Endothelial cell of umbilical vein (primary cell): ENCODE results near the gene TRPV6. TPM values are rescaled to one million over a fixed set of nuclear protein-coding genes. Genes with fewer than 3 reads are reported as not detected.

ENCODE experiments used
- BruUV-seq: library from RNA; stranded (reverse); fragments of 400-500 nt; replicated peaks from 2 replicates; lab custom pipeline; 2021; lab: Mats Ljungman, UMichigan
- CTCF ChIA-PET: fragments of 300-600, 350-600 bp; sonication (Branson Sonifier 250); formaldehyde crosslinking; loops from one replicate; lab custom pipeline; 2021; ENCODE audit warnings: antibody characterized with exemption, inconsistent platforms; lab: Charles Lee
- POLR2A ChIA-PET: fragments of 300-600, 350-600 bp; sonication (Branson Sonifier 250); formaldehyde crosslinking; loops from one replicate; lab custom pipeline; 2021; ENCODE audit warnings: antibody characterized with exemption, inconsistent platforms; lab: Charles Lee
- DNase-seq: peaks from one replicate; pipeline ENCODE4 v3.0.0-alpha.2; 2011; ENCODE audit warnings: low read depth, low spot score
- FAIRE-seq: peaks from 2 replicates; lab custom pipeline; 2011; peaks lifted over from hg19 to GRCh38; lab: Jason Lieb, UNC
- H2AFZ ChIP-seq: 2 replicates; pipeline ENCODE4 v1.6.0; 2012; ENCODE audit warnings: low read depth, low read length, control low read depth, inconsistent platforms
- H3K27ac ChIP-seq: 2 replicates; pipeline ENCODE4 v1.5.1; 2011; ENCODE audit warnings: low read depth, mild to moderate bottlenecking, control low read depth, low read length, moderate library complexity; ENCODE audit not compliant: insufficient read depth
- H3K27me3 ChIP-seq, 2 experiments: 2 replicates each; pipeline versions ENCODE4 v1.6.0 to v1.6.1; 2011; ENCODE audit warnings: low read length in 2 of 2, mixed read lengths in 1 of 2; ENCODE audit not compliant: control insufficient read depth in 2 of 2, insufficient read depth in 2 of 2
- H3K36me3 ChIP-seq, 2 experiments: 2 replicates in 1 of 2; 3 replicates in 1 of 2; pipeline ENCODE4 v1.5.1; 2011; ENCODE audit warnings: low read length in 2 of 2, mild to moderate bottlenecking in 1 of 2, moderate library complexity in 1 of 2; ENCODE audit not compliant: control insufficient read depth in 2 of 2, insufficient read depth in 2 of 2; ENCODE audit errors: extremely low read depth in 1 of 2
- H3K4me1 ChIP-seq: 3 replicates; pipeline ENCODE4 v1.5.1; 2011; ENCODE audit warnings: mild to moderate bottlenecking, low read length; ENCODE audit not compliant: control insufficient read depth, insufficient read depth; ENCODE audit errors: extremely low read depth
- H3K4me2 ChIP-seq: 2 replicates; pipeline ENCODE4 v1.6.1; 2011; ENCODE audit warnings: low read length, control low read depth, mixed read lengths; ENCODE audit not compliant: insufficient read depth
- H3K4me3 ChIP-seq, 3 experiments: fragments of 200-600 bp in 1 of 3; sonication (generic), shearing (Covaris generic) in 1 of 3; replicated peaks in 1 of 3; 2 replicates each; pipeline ENCODE4 v1.5.1; 2011 to 2016; ENCODE audit warnings: control low read depth in 3 of 3, low read length in 3 of 3, mild to moderate bottlenecking in 2 of 3, inconsistent platforms in 1 of 3, low read depth in 1 of 3, moderate library complexity in 1 of 3; ENCODE audit not compliant: insufficient read depth in 1 of 3
- H3K79me2 ChIP-seq: 2 replicates; pipeline ENCODE4 v1.6.0; 2012; ENCODE audit warnings: low read length, inconsistent platforms; ENCODE audit not compliant: control insufficient read depth, insufficient read depth
- H3K9ac ChIP-seq: replicated peaks from 2 replicates; pipeline ENCODE3; 2011; ENCODE audit warnings: low read length, control low read depth; ENCODE audit not compliant: insufficient read depth; ENCODE audit errors: extremely low read depth
- H3K9me1 ChIP-seq: replicated peaks from 3 replicates; pipeline ENCODE4 v1.6.0; 2011; ENCODE audit warnings: mild to moderate bottlenecking, low read length; ENCODE audit not compliant: control insufficient read depth, insufficient read depth; ENCODE audit errors: extremely low read depth
- H3K9me3 ChIP-seq: replicated peaks from 2 replicates; pipeline ENCODE4 v1.5.1; 2012; ENCODE audit warnings: low read length, inconsistent platforms; ENCODE audit not compliant: control insufficient read depth, insufficient read depth
- H4K20me1 ChIP-seq: replicated peaks from 2 replicates; pipeline ENCODE3; 2011; ENCODE audit warnings: mild to moderate bottlenecking, low read length; ENCODE audit not compliant: control insufficient read depth, insufficient read depth; ENCODE audit errors: extremely low read depth
- CTCF ChIP-seq, 2 donors: IDR thresholded peaks; 1 replicate in 1 of 2; 2 replicates in 1 of 2; pipeline ENCODE4 v1.5.1; 2011; ENCODE audit warnings: low read length in 2 of 2, mild to moderate bottlenecking in 2 of 2, moderate library complexity in 2 of 2, control low read depth in 1 of 2, inconsistent platforms in 1 of 2, low read depth in 1 of 2; ENCODE audit not compliant: insufficient read depth in 1 of 2; ENCODE audit errors: extremely low read depth in 1 of 2
- EZH2 ChIP-seq: IDR thresholded peaks from 2 replicates; pipeline ENCODE4 v1.6.1; 2012; ENCODE audit warnings: borderline replicate concordance, low read depth, mild to moderate bottlenecking, moderate library complexity, low read length, inconsistent platforms; ENCODE audit not compliant: severe bottlenecking
- FOS ChIP-seq: IDR thresholded peaks from 2 replicates; pipeline ENCODE4 v1.6.1; 2011; ENCODE audit warnings: mild to moderate bottlenecking, low read length, moderate library complexity, borderline replicate concordance; ENCODE audit not compliant: insufficient read depth
- GATA2 ChIP-seq: IDR thresholded peaks from 2 replicates; pipeline ENCODE4 v1.7.0; 2011; ENCODE audit warnings: low read depth, mild to moderate bottlenecking, moderate library complexity, mixed read lengths, low read length; ENCODE audit not compliant: insufficient read length, insufficient read depth
- JUN ChIP-seq: IDR thresholded peaks from 2 replicates; pipeline ENCODE4 v1.6.1; 2011; ENCODE audit warnings: borderline replicate concordance, low read depth; ENCODE audit not compliant: insufficient read length, insufficient read depth
- MYC ChIP-seq: IDR thresholded peaks from one replicate; pipeline ENCODE4 v1.6.1; 2011; ENCODE audit warnings: mild to moderate bottlenecking, low read depth, low read length
- POLR2A ChIP-seq: IDR thresholded peaks from 2 replicates; pipeline ENCODE4 v1.6.1; 2012; ENCODE audit warnings: low read depth, mild to moderate bottlenecking, control low read depth, low read length
- POLR2AphosphoS5 ChIP-seq: IDR thresholded peaks from 2 replicates; pipeline ENCODE4 v1.6.1; 2012; ENCODE audit warnings: low read depth, mild to moderate bottlenecking, control low read depth, low read length, moderate library complexity; ENCODE audit not compliant: insufficient read depth
- dilution Hi-C: fragments of 300-500 bp; cut with MboI; formaldehyde crosslinking; loops from one replicate; pipeline ENCODE4 v1.15.0; 2019; ENCODE audit warnings: low sequenced_read_pairs; ENCODE audit not compliant: extremely low pct_ligation_motif_present
- intact Hi-C: fragments of 100-400 bp; cut with micrococcal nuclease; formaldehyde crosslinking; loops from one replicate; pipeline ENCODE4 v1.10.0; 2022
- polyA plus RNA-seq, 4 experiments: library from polyadenylated mRNA; depleted of rRNA in 3 of 4; stranded (reverse) in 3 of 4; unstranded in 1 of 4; fragments of >200 nt; gene quantifications; 2 replicates each; pipeline versions ENCODE4 v1.2.1 to v1.2.3, GENCODE V29; 2011 to 2012; ENCODE audit warnings: missing spikeins in 1 of 4
- total RNA-seq: library from RNA; stranded (reverse); gene quantifications from 2 replicates; pipeline ENCODE4 v1.2.3, GENCODE V29; 2021
- TF ChIP-seq, protein P1 (sequence below): IDR thresholded peaks from 2 replicates; pipeline ENCODE4 v1.6.1; 2011; ENCODE audit not compliant: insufficient read depth, insufficient read length

The TRPV6 gene
- total and polyA plus RNA-seq, 2 donors (not counting 3 experiments of a cell fraction or from before 2014, with no cell fraction given) = not detected

DNA sequence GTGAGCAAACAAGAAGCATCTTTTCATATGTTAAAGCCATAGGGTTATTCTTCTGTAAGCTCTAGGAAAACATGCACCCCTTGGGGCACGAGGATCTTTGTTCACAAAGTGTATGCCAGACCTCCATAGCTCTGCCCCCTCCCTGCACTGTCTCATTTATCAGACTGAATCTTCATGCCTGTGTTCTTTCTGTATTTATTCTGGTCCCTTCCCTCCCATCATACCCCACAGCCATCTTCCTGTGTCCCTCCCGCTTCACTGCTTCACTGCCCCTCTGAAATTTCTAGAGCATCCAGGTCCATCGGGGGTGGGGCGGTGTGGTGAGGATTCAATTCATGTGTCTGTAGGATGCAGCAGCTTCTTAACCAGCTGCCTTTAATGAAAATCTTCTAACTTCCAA lies 23.2 kb downstream of the TRPV6 start:
- H3K36me3 ChIP-seq = no peaks in the 10 kb centered on the region
- H3K79me2 ChIP-seq = no peaks in the 10 kb centered on the region
- dilution Hi-C loops (no loop called here), intact Hi-C loops (no loop called here)
- no peaks in the 10 kb centered on the region for H3K9me1 ChIP-seq
- POLR2A ChIA-PET = no interaction called here
- H3K9me3 ChIP-seq = no peaks in the 10 kb centered on the region
- H3K4me2 ChIP-seq = no peak overlapping the region
- no peaks in the 10 kb centered on the region for H3K4me1 ChIP-seq
- FAIRE-seq = no peak
- no peak overlapping the region for H3K27ac ChIP-seq
- BruUV-seq = no TSS peak
- CTCF ChIA-PET = interaction anchor here (1.2 kb wide), 1 partner anchor 19 kb away, joined by 4 read pairs; no protein-coding TSS in a partner anchor
- H3K27me3 ChIP-seq = no peaks in the 10 kb centered on the region
- TF ChIP-seq FOS (no peak), CTCF (IDR thresholded peaks at IDR 0.05; ENCODE audit: extremely low read depth in 1 of 2, insufficient read depth in 1 of 2, low read depth in 1 of 2, low read length in 2 of 2) (no peak), POLR2A (no peak), MYC (no peak), GATA2 (no peak), JUN (no peak), EZH2 (no peak), POLR2AphosphoS5 (no peak)
- TF ChIP-seq, protein P1, sequence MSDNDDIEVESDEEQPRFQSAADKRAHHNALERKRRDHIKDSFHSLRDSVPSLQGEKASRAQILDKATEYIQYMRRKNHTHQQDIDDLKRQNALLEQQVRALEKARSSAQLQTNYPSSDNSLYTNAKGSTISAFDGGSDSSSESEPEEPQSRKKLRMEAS = no peak
- no peak overlapping the region for H3K9ac ChIP-seq
- no peak overlapping the region for H2AFZ ChIP-seq
- H3K4me3 ChIP-seq = no peak overlapping the region
- no peaks in the 10 kb centered on the region for H4K20me1 ChIP-seq
- DNase-seq = no peak
